ENCODE data around the gene ZNF77.

The ZNF77 gene

GRCh38 chr19:2957160-2957559 lies 12.4 kb upstream of the ZNF77 start (continued):
- no peak for TF ChIP-seq ZNF513 (tag by site-specific recombination; IDR thresholded peaks at IDR 0.05)
- no peak for TF ChIP-seq AEBP2 (tag by site-specific recombination; IDR thresholded peaks at IDR 0.05; ENCODE audit: borderline replicate concordance)
- no peak for TF ChIP-seq YY1 (tag by site-specific recombination; IDR thresholded peaks at IDR 0.05)
- no peak for TF ChIP-seq ZNF670 (tag by site-specific recombination; IDR thresholded peaks at IDR 0.05; ENCODE audit: low read depth)
- TF ChIP-seq ZNF549 (tag by site-specific recombination; IDR thresholded peaks at IDR 0.05), result no peak
- TF ChIP-seq ZNF514 (tag by site-specific recombination; IDR thresholded peaks at IDR 0.05), result no peak
- no peak for TF ChIP-seq ZNF580 (tag by site-specific recombination; IDR thresholded peaks at IDR 0.05)
- TF ChIP-seq ZNF138 (tag by site-specific recombination; IDR thresholded peaks at IDR 0.05; ENCODE audit: borderline replicate concordance), result no peak
- TF ChIP-seq ZNF16 (tag by site-specific recombination; IDR thresholded peaks at IDR 0.05; ENCODE audit: low read depth), result no peak
- TF ChIP-seq ZNF660 (tag by site-specific recombination; IDR thresholded peaks at IDR 0.05), result no peak

GRCh38 chr19:2952953-2953481 lies 8.2 kb upstream of the ZNF77 start:
- CTCF ChIA-PET, result interaction anchor here (0.6 to 4.0 kb wide), 8 partner anchors 9 to 305 kb away, joined by 3 to 20 read pairs (median 4); no protein-coding TSS in a partner anchor
- POLR2A ChIA-PET, result interaction anchor here (0.6 kb wide), 1 partner anchor 8 kb away, joined by 5 read pairs; no protein-coding TSS in a partner anchor

More at GRCh38 chr19:2952953-2953481, 8.2 kb upstream of the ZNF77 start:
- Histone ChIP-seq H3K36me3 (ENCODE audit: control insufficient read depth in 2 of 2, insufficient read depth in 1 of 2, low read length in 2 of 2) (no peaks in the 10 kb centered on the region), H3K4me3 (ENCODE audit: low read depth, low read length) (no peak overlapping the region), H3K4me1 (ENCODE audit: control insufficient read depth, insufficient read depth, low read length) (peaks cover 4% of the 10 kb centered on the region; the same call in 1 of the 2 replicates), H3K27ac (ENCODE audit: extremely low read depth, low read depth, low read length) (no peak overlapping the region), H3K9me3 (ENCODE audit: control insufficient read depth, insufficient read depth, low read depth, low read length) (no peaks in the 10 kb centered on the region)
- TF ChIP-seq SP3 (tag by site-specific recombination; IDR thresholded peaks at IDR 0.05) (no peak), GLIS1 (tag by site-specific recombination; IDR thresholded peaks at IDR 0.05) (no peak), PRDM1 (tag by site-specific recombination; IDR thresholded peaks at IDR 0.05) (0 out of 2 replicates have a peak, but pooled peaks have one; percentile 34), SCRT2 (tag by site-specific recombination; IDR thresholded peaks at IDR 0.05) (0 out of 2 replicates have a peak, but pooled peaks have one; percentile 22), ZNF629 (tag by site-specific recombination; IDR thresholded peaks at IDR 0.05) (no peak), ZBTB26 (tag by site-specific recombination; optimal IDR thresholded peaks at IDR 0.05) (no peak), ZNF555 (tag by site-specific recombination; conservative IDR thresholded peaks at IDR 0.05) (no peak), FEZF1 (tag by site-specific recombination; IDR thresholded peaks at IDR 0.05) (no peak), ZNF777 (tag by site-specific recombination; IDR thresholded peaks at IDR 0.05; ENCODE audit: borderline replicate concordance) (no peak), ZFHX2 (tag by site-specific recombination; conservative IDR thresholded peaks at IDR 0.05) (no peak), GLIS2 (tag by site-specific recombination; IDR thresholded peaks at IDR 0.05) (no peak), ZNF639 (tag by site-specific recombination; IDR thresholded peaks at IDR 0.05) (no peak), ZSCAN5A (tag by site-specific recombination; IDR thresholded peaks at IDR 0.05) (no peak)

All from HEK293 (cell line).